CD1c-positive myeloid dendritic cell (primary cell): ENCODE data around the gene SORBS1.
A peak's percentile ranks its signal among the peaks of the same experiment; 100 is the strongest.

Experiments used
- DNase-seq: peaks from one replicate; pipeline ENCODE4 v3.0.0-alpha.2; 2016; ENCODE audit errors: extremely low spot score

Gene SORBS1

GRCh38 chr10:95290461-95291364, 270.5 kb downstream of the SORBS1 start, which contains the start of gene PDLIM1:
Gene PDLIM1 (minus strand): TSS chr10:95291003. CDS start chr10:95290915, 88 bp downstream.
- DNase-seq = peak; percentile 44

GRCh38 chr10:95289921-95290421, 271.2 kb downstream of the SORBS1 start:
- no peak for DNase-seq

- DNase-seq = no peak
Measured at GRCh38 chr10:95289003-95289920, 271.9 kb downstream of the SORBS1 start.

GRCh38 chr10:95288303-95288702, 272.9 kb downstream of the SORBS1 start:
- DNase-seq = no peak

- DNase-seq = no peak
Measured at GRCh38 chr10:95287281-95287680, 273.9 kb downstream of the SORBS1 start.

- no peak for DNase-seq
Measured at GRCh38 chr10:95286707-95287106, 274.5 kb downstream of the SORBS1 start.

GRCh38 chr10:95285556-95285955, 275.6 kb downstream of the SORBS1 start:
- DNase-seq = no peak

GRCh38 chr10:95284807-95285206, 276.4 kb downstream of the SORBS1 start:
- DNase-seq = no peak

- no peak for DNase-seq
Measured at GRCh38 chr10:95282107-95282506, 279.1 kb downstream of the SORBS1 start.

GRCh38 chr10:95281206-95281605, 280.0 kb downstream of the SORBS1 start:
- no peak for DNase-seq

- no peak for DNase-seq
Measured at GRCh38 chr10:95280637-95281036, 280.5 kb downstream of the SORBS1 start.

GRCh38 chr10:95279042-95279820, 281.9 kb downstream of the SORBS1 start:
- no peak for DNase-seq

GRCh38 chr10:95278061-95278988, 282.8 kb downstream of the SORBS1 start:
- no peak for DNase-seq

- DNase-seq = no peak
Measured at GRCh38 chr10:95277614-95278013, 283.6 kb downstream of the SORBS1 start.

- DNase-seq = no peak
Measured at GRCh38 chr10:95277201-95277570, 284.0 kb downstream of the SORBS1 start.

GRCh38 chr10:95276367-95277200, 284.6 kb downstream of the SORBS1 start:
- no peak for DNase-seq

GRCh38 chr10:95275726-95276366, 285.3 kb downstream of the SORBS1 start:
- DNase-seq = no peak

- no peak for DNase-seq
Measured at GRCh38 chr10:95273393-95274312, 287.5 kb downstream of the SORBS1 start.
